ENCODE measurements around the gene ARHGAP24.
"Not testable (repeated sequence)": the region's sequence is repeated elsewhere in the genome, so short reads cannot be mapped to it uniquely, and the experiment has no call there.

ARHGAP24 gene

DNA sequence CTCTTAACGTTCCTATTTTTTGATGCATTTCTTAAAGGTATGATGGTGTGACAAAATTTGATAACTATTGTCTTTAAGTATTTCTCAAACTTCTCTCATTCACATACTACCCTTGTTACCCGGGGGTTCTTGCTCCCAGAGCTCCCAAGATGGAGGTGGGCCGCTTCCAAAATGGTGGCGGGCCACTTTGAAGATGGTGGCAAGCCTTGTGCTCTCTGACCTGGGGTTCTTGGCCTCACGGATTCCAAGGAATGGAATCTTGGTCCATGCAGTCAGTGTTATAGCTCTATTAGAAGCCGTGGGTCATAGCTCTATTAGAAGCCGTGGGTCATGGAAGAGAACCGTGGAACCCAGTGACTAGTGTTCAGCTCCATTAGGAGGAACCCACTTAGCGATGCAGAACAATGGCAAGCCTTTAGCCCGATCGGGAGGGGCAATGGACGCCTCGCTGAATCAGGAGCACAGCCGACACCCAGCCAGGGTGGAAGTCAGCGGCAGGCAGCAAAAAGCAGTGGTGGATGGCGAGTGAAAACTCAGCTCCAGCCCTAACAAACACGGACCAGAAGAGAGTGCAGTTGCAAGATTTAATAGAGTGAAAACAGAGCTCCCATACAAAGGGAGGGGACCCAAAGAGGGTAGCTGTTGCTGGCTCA lies 481.5 kb downstream of the ARHGAP24 start:
- no peak for DNase-seq (ENCODE audit: low read depth)

DNA sequence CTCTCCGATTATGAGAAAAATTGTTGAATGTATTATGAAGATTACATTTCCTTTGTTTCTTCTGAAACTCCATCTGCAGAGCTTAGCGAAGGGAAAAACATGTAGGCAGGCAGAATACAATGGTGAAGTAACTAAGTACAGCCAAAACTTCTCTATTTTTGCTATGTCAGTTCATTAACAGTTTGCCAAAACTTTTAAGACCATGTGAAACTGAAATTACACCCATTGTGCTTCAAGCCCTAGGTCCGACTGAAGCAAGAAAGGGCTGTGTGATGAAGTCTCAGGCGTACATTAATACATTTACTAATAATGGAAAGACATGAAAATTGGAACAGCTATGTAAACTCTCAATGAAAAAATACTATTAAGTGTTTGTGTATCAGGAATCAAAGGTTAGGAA lies 486.9 kb downstream of the ARHGAP24 start:
- DNase-seq (ENCODE audit: low read depth) = no peak

DNA sequence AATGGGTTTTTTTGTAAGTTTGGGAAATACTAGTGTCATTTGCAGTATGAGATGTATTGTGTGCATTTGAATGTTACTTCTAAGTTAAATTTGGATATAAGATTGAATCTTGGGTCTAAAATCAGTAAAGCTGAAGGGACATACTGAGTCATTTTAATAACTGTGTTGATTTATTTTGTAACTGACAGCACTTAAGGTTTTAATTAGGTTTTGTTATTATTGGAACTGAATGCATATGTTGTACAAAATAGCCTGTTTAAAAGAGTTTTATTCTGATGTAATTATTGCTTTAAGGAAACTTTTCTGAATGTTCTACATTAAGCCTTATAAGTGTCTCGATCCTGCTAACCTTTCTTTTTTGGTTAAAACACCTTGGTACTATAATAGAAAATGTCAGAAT lies 488.3 kb downstream of the ARHGAP24 start:
- no peak for DNase-seq (ENCODE audit: low read depth)

DNA sequence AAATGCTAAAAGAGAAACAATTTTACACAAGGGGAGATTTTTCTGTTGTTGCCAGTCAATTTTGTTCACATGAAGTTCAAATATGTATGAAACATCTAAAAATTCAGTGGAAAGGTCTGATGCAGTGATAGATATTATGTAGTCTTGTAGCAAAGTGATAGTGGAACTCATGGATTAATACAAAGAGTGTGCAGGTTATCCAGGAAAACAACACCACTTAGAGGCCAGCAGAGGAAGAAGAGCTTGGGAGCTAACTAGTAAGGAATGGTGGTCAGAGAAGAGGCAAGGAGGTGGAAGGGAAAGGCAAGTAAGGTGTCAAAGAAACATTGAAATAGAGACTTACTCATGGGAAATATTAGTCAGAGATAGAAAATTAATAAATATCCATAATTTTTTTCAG lies 489.3 kb downstream of the ARHGAP24 start:
- no peak for DNase-seq (ENCODE audit: low read depth)

DNA sequence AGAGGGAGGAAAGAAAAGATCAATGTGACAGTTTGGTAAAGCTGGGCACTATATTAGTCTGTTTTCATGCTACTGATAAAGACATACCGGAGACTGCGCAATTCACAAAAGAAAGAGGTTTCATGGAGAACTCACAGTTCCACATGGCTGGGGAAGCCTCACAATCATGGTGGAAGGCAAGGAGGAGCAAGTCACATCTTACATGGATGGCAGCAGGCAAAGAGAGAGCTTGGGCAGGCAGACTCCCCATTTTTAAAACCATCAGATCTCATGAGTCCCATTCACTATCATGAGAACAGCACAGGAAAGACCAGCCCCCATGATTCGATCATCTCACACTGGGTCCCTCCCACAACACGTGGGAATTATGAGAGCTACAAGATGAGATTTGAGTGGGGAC lies 490.1 kb downstream of the ARHGAP24 start:
- not testable (repeated sequence) for DNase-seq (ENCODE audit: low read depth)

DNA sequence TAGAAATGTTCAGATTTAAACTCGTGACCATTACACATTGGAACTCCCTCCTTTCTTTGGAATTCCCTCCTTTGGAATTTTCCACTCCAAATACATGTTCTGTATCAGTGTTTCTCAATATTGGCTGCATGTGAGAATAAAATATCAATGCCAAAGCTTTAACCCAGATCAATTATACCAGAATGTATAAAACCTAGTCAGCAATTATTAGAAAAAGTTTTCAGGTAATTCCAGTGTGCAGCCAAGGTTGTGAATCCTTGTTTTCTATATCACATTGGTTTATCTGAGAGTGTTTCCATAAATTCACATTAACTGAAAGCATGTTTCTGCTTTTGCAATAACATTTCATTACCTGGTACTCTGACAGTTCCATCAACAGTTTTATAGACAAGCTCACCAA lies 490.6 kb downstream of the ARHGAP24 start:
- DNase-seq (ENCODE audit: low read depth) = no peak

DNA sequence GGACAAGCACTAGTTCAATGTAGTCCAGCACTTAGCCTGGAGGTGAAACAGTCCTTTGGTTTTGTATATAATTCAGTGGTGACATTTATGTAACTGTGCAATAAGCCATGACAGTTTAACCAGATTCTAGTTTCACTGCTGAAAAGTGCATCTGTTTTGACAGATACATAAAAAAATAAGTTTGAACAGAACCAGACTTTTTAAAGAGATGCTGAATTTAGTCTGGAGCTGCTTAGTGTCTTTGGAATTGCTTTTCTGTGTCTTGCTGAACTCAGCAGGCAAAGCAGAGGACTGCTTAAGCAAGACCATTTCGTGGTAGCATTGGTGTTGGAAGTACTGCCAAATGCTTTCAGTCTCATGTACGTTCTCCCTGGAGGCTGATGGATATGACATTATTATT lies 491.4 kb downstream of the ARHGAP24 start:
- DNase-seq (ENCODE audit: low read depth) = no peak

DNA sequence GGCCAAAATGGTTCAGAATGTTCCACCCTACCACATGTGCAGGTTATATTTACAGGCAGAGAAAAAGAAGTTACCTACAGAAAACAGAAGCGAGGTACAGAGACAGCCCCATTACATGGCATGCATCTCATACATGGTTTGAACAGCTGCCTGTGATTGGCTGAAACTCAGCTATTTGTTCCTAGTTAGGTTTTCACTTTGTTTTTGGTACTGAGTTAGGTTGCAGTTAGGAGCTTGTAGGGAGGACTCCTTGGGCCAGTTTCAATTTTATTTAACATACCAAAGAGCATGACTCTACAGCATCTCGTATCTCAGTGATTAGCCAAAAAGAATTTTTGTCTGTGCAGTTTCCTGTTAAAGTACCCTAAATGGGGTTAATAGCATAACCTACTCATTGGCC lies 492.9 kb downstream of the ARHGAP24 start:
- no peak for DNase-seq (ENCODE audit: low read depth)

DNA sequence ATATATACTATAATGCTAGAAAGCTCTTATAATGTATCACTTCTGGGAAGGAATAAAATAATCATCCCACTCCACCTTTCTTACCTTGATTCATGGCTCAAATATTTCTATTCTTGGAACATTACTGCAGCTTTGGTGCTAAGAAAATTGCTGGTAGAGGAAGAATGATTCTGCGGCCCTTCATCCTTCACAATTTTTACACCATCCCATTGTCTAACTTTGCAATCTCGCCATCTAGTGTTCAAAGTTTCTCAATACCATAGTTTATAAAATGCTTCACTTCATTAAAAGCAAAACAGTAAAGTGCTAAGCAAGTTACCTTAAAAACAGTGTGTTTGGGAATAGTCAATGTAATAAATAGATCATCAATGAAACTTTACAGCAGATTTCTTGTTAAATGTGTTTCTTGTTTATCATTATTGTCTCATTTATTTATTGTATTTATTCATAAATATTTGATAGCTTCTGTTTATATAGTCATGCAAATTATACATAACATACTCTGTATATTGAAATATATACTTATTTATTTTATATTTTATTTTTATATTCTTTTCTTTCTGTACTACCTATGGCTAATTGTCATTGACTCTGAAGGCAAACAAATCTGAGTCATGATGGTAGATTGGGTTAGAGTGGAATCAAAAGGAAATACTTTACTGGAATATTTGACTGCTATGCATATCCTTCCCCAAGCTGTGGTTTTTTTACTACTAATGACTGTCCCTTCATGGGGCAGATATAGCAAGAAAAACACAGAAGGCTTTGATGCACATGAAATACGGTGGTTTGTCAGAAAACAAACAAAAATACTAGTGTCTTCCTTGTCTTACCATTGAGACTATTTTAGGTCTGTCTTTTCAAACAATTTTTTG lies 494.2 kb downstream of the ARHGAP24 start:
- DNase-seq (ENCODE audit: low read depth) = no peak

DNA sequence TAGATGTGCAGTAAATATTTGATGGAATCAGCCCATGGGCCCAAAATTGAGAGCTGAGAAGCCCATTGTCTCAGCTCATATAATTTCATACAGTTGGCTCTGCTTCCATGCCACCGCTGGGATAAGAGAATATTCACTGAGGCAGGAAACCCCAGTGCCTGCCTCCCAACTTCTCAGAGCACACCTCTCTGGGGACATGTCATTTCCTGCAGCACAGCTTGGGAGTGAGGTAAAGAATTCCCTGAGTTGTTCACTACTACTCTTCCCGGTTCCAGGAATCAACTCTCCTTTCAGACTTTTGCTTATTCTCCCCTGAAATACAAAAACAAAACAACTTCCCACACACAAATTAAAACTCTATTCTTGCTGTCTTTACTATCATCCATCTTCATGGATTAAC lies 495.6 kb downstream of the ARHGAP24 start:
- no peak for DNase-seq (ENCODE audit: low read depth)

DNA sequence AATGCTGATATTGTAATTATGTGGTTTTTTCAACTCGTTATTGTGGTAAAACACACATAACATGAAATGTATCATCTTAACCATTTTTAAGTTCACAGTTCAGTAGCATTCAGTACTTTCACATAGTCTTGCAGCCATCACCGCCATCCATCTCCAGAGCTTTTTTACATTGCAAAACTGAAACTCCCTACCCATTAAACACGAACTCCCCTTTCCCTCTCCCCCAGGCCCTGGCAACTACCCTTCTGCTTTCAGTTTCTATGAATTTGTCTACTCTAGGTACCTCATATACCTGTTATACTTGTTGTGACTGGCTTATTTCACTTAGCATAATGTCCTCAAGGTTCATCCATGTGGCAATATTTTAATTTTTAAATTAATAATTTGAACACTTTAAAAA lies 504.3 kb downstream of the ARHGAP24 start:
- no peak for DNase-seq (ENCODE audit: low read depth)

DNA sequence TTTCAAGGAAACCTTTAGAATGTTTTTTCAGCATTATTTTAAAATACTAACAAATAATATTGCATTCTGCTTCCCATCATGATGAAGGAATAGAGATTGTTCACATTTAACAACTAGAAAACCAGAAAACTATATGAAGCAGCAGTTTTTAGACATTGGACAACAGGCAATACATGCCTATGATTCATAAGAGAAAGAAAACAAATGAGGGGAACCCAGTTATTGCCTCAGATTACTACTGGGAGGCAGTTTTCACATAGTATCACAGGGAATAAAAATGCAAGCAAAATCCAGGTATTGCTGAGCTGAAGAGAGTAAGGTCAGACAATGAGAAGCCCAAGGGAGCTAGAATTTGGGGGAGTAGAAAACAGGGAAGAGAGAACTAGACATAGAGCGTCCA lies 511.3 kb downstream of the ARHGAP24 start:
- no peak for DNase-seq (ENCODE audit: low read depth)

DNA sequence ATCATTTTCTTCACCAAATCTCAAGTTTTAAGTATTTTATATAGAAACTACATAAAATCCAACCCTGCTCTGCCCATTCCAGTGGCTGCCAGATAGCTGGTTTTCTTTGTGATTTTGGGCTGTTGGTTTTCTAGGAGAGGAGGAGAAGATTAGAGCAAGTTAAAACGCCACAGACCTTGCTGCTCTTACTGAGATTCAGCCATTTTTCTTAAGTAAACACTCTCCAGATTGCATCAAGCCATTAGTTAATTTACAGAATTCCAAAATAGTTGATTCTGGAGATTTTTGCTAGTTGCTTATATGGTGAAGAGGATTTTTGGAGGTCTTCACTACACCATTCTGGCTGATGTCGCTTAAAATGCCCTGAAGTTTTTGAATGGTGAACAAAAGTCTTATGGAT lies 518.7 kb downstream of the ARHGAP24 start:
- DNase-seq (ENCODE audit: low read depth) = no peak

DNA sequence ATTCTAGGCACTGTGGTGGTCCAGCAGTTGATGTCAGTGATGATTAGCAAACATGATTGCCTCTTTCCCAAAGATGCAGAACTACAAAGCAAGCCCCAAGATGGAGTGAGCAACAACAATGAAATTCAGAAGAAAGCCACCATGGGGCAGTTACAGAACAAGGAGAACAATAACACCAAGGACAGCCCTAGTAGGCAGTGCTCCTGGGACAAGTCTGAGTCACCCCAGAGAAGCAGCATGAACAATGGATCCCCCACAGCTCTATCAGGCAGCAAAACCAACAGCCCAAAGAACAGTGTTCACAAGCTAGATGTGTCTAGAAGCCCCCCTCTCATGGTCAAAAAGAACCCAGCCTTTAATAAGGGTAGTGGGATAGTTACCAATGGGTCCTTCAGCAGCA lies 519.6 kb downstream of the ARHGAP24 start:
- DNase-seq (ENCODE audit: low read depth) = no peak

DNA sequence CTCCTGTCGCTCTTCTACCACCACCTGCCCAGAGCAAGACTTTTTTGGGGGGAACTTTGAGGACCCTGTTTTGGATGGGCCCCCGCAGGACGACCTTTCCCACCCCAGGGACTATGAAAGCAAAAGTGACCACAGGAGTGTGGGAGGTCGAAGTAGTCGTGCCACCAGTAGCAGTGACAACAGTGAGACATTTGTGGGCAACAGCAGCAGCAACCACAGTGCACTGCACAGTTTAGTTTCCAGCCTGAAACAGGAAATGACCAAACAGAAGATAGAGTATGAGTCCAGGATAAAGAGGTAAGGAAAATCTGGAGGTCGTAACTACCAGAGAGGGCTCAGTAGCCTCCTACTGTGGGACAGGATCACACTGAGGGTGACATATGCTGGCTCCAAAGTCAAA lies 520.4 kb downstream of the ARHGAP24 start:
- no peak for DNase-seq (ENCODE audit: low read depth)

DNA sequence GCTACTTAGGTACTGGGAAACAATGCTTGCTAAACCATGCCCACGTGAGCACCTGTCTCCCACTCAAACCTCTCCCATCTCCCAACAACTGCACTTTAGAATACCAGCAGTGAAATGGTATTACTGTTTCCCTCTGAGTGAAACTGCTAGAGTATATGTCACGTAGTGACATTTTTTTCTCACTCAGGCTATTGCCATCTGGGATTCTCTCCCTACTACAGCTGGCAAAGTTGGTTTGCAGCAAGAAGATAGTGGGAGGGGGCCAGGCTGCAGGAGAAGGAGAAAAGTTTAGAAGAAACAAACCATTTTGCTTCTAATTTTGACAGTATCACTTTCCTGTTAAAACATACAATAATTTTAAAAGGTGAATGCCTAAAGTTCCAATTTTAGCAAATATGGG lies 526.6 kb downstream of the ARHGAP24 start:
- no peak for DNase-seq (ENCODE audit: low read depth)

DNA sequence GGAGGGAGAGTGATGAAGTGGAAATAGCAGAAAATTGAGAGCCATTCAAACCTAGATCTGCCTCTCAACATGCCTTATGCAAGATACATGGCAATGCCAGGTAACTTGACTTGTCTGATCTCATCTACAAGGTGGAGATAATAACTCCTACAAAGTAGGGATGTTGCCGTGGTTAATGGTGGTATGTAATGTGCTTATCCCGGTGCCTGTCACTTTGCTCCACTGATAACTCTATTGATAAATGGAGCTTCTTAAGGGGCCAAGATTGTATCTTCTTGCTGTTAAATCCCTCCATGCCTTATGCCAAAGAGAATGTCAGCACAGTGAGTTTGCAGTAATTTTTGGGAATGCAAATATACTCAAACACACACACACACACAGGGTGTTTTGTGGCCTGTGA lies 529.1 kb downstream of the ARHGAP24 start:
- no peak for DNase-seq (ENCODE audit: low read depth)

DNA sequence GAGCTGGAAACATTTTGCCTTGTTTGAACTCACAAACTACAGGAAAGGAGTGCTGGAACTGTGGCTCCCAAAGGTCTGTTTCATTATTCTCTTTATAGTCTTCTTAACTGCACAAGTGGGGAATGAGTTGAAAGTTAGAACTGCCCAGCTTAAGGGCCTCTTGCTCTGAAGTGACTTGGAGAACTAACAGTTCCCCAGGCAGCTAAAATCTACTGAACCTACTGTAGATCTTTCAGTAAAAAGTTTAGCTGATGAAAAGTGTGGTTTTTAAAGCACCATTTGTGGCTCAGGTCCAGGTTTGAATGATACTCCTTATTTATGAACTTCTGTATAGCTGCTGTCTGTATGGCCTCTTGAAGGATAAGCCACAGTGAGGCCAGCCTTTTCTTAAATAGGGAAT lies 531.1 kb downstream of the ARHGAP24 start:
- no peak for DNase-seq (ENCODE audit: low read depth)

DNA sequence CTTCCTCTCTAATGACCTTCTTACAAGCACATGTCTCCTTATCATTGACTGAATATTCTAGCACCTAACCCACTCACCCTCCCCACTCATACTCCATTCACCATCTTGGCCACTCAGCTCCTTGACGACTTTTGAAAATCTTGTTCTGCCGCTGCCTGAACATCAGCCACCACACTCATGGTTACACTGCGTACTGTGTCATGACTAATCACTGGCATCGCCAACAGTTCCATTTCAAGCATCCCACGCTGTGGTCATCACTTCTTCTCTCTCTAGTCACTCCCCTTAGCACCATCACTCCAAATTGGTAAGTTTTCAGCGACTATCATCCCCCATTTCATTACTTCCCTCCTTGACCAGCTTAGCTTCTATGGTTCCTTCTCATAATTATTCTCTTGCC lies 532.1 kb downstream of the ARHGAP24 start:
- DNase-seq (ENCODE audit: low read depth) = no peak

DNA sequence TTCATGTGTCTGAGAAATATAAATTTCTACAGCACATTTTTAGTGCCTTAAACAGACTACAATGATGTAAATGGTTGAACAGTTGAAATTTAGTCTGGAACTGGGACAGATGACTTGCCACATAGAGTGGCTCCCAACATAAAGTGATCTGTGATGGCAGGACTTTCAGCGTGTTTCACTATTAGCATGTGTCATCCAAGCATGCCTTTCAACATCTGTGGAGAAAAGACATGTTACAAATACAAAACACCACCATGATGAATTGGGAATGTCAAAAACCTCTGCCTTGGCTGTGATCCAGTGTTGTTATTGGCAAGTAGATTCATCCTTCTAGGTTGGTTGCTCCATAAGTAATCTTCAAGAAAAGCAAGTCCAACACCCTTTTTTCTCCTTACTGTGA lies 536.2 kb downstream of the ARHGAP24 start:
- DNase-seq (ENCODE audit: low read depth) = peak; percentile 73

DNA sequence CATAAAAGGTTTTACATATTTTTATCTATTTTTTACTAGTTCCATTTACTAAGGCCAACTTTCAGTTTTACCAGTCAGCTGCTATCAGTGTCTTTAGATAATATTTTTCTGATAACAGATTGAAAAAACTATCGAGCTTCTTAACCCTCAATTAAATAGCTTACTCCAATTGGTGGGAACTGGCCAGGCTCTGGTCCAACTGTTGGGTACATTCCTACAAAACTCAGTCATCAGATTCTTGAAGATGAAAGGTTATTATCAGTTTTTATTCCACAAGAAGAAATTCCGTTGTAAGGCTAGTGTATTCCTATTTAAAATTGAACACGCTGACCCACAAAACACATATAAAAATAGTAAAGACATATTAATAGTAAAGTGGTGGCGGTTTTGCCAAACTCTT lies 538.7 kb downstream of the ARHGAP24 start:
- DNase-seq (ENCODE audit: low read depth) = peak; percentile 16

DNA sequence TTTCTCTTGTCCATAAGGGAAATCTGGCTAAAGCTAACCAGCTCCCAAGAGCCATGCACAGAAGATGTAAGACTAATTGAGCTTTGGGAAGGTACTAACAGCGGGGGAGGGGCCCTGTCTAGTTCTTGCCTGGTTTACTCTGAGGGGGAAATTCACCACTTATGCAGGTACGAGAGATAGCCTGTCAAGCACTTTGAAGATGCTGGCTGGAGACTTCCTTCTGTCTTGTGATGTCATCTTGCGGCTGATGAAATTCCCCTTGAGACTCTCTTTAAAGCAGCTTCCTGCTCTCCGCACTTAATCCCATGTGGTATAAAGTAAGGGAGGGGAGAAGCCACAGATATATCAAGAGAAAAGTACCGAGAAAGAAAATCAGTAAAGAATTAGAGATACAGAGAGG lies 539.6 kb downstream of the ARHGAP24 start:
- no peak for DNase-seq (ENCODE audit: low read depth)

DNA sequence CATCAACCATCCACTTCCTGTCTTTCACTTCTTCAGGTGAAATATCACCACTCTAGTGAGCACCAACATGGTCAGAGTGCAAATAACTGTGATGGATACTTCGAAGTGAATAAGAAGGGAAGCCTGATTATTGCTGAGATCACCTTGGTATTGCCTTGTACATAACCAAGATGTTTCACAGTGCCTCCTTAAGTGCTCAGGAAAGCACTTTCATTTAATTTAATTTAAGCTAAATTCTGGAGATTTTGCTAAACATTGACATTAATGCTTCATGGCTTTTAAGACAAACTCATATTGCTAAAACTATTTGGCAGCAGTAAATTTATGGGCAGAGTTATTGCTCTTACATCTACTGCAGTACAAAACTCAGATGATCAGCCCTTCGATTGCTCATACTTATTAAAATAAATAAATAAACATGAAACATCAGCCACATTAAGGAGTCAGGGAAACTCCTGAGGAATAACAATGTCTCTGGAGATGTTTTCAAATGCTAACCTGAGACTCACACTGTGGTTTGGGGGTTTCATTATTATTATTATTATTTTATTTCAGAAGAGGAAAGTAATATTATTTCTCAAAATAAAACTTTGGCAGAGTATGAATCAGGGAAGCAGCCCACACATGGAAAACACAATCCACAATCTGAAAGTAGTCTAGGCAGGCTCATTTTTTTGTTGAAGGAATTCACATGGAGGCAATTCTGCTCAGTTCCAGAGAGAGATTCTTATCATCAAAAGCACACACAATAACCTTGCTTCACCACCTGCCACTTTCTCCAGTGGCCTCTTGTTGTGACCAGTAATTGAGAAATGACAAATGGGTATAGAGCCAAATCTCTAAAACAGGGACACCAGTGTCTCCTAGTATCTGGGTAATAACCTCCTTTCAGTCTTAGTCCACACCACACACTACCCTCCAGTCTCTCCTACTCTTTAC lies 540.7 kb downstream of the ARHGAP24 start:
- no peak for DNase-seq (ENCODE audit: low read depth)

Data from HS-5 (cell line).